ENCODE results near the gene ATP2A1.

Gene ATP2A1

GRCh38 chr16:28878083-28878926 lies at the start of gene ATP2A1:
Gene ATP2A1, plus strand, starts transcription at chr16:28878488. Its CDS starts 184 bp downstream, at chr16:28878672.
- in situ Hi-C loops (cut with HindIII; ENCODE audit: low sequenced_read_pairs): loop anchor here (5.0 to 10.0 kb wide), 2 partner anchors 84 to 354 kb away; no protein-coding TSS in a partner anchor

GRCh38 chr16:28829747-28830146 lies 48.5 kb upstream of the ATP2A1 start:
- in situ Hi-C loops (cut with HindIII; ENCODE audit: low sequenced_read_pairs): no loop called here

GRCh38 chr16:28830531-28830930 lies 47.8 kb upstream of the ATP2A1 start:
- in situ Hi-C loops (cut with HindIII; ENCODE audit: low sequenced_read_pairs): no loop called here

GRCh38 chr16:28834349-28834748 lies 43.9 kb upstream of the ATP2A1 start:
- in situ Hi-C loops (cut with HindIII; ENCODE audit: low sequenced_read_pairs): no loop called here

GRCh38 chr16:28834873-28835863 lies 43.1 kb upstream of the ATP2A1 start:
- in situ Hi-C loops (cut with HindIII; ENCODE audit: low sequenced_read_pairs): no loop called here

- in situ Hi-C loops (cut with HindIII; ENCODE audit: low sequenced_read_pairs): no loop called here
Observed at GRCh38 chr16:28835864-28836760, 42.2 kb upstream of the ATP2A1 start.

GRCh38 chr16:28836761-28837064 lies 41.6 kb upstream of the ATP2A1 start:
- in situ Hi-C loops (cut with HindIII; ENCODE audit: low sequenced_read_pairs): no loop called here

- in situ Hi-C loops (cut with HindIII; ENCODE audit: low sequenced_read_pairs): no loop called here
Observed at GRCh38 chr16:28837672-28838557, 40.4 kb upstream of the ATP2A1 start.

- in situ Hi-C loops (cut with HindIII; ENCODE audit: low sequenced_read_pairs): no loop called here
Observed at GRCh38 chr16:28838558-28838918, 39.8 kb upstream of the ATP2A1 start.

GRCh38 chr16:28839004-28839639 lies 39.2 kb upstream of the ATP2A1 start:
- in situ Hi-C loops (cut with HindIII; ENCODE audit: low sequenced_read_pairs): no loop called here

- in situ Hi-C loops (cut with HindIII; ENCODE audit: low sequenced_read_pairs): no loop called here
Observed at GRCh38 chr16:28839899-28840298, 38.4 kb upstream of the ATP2A1 start.

- in situ Hi-C loops (cut with HindIII; ENCODE audit: low sequenced_read_pairs): no loop called here
Observed at GRCh38 chr16:28842696-28843095, 35.6 kb upstream of the ATP2A1 start.

GRCh38 chr16:28843766-28844165 lies 34.5 kb upstream of the ATP2A1 start:
- in situ Hi-C loops (cut with HindIII; ENCODE audit: low sequenced_read_pairs): no loop called here

- in situ Hi-C loops (cut with HindIII; ENCODE audit: low sequenced_read_pairs): no loop called here
Observed at GRCh38 chr16:28844226-28844885, 33.9 kb upstream of the ATP2A1 start.

GRCh38 chr16:28845293-28845692 lies 33.0 kb upstream of the ATP2A1 start:
- in situ Hi-C loops (cut with HindIII; ENCODE audit: low sequenced_read_pairs): no loop called here

GRCh38 chr16:28845761-28846079 lies 32.6 kb upstream of the ATP2A1 start:
- in situ Hi-C loops (cut with HindIII; ENCODE audit: low sequenced_read_pairs): no loop called here

GRCh38 chr16:28846080-28846932 lies 32.0 kb upstream of the ATP2A1 start, which contains the start of gene TUFM:
Gene TUFM, minus strand, starts transcription at chr16:28846348. Its CDS starts 79 bp downstream, at chr16:28846269.
- in situ Hi-C loops (cut with HindIII; ENCODE audit: low sequenced_read_pairs): no loop called here

- in situ Hi-C loops (cut with HindIII; ENCODE audit: low sequenced_read_pairs): no loop called here
Observed at GRCh38 chr16:28846933-28847273, 31.4 kb upstream of the ATP2A1 start.
